ENCODE data around the gene NUP42.
A peak's percentile ranks its signal among the peaks of the same experiment; 100 is the strongest.

- no peak for TF ChIP-seq CTCF (IDR thresholded peaks at IDR 0.05 in 8 of 11, conservative IDR thresholded peaks at IDR 0.05 in 3 of 11)
- TF ChIP-seq POLR2AphosphoS5 (IDR thresholded peaks at IDR 0.05), result peak; percentile 43 to 59 (median 51)
These were observed 65.9 kb downstream of the NUP42 start for GRCh38 chr7:23247603-23248335.

All from spleen (tissue), 7 donors.